Measurements from ENCODE around the gene MAML2. TPM values are rescaled to one million over a fixed set of nuclear protein-coding genes. Genes with fewer than 3 reads are reported as not detected.

MAML2 gene
- total and polyA plus RNA-seq, 8 donors = 1.3 to 22.8 (median 12.1) TPM

- peaks cover 42 to 65% (median 55%) of the 10 kb centered on the region in 4 donors for H3K4me1 ChIP-seq
- intact Hi-C loops (cut with DNase I; ENCODE audit: low total_unique reads) = loop anchor here (5.0 kb wide), 1 partner anchor 288 kb away; no protein-coding TSS in a partner anchor
- no peak for TF ChIP-seq POLR2A (IDR thresholded peaks at IDR 0.05)
- WGBS, 5 donors = 62 to 67% (median 62%) methylated on average over 7 of the region's 7 CpGs
- no peaks in the 10 kb centered on the region for H3K36me3 ChIP-seq
- H3K27me3 ChIP-seq = no peaks in the 10 kb centered on the region
- H3K9me3 ChIP-seq = no peaks in the 10 kb centered on the region
- H3K4me3 ChIP-seq = peak overlapping the region; percentile 61 to 79 (median 66)
- peak in 1 of 2 donors; percentile 26 for DNase-seq
- H3K27ac ChIP-seq = peak overlapping the region; percentile 79 to 90 (median 86)
These were observed 3.1 kb downstream of the MAML2 start for GRCh38 chr11:96339706-96340554.

GRCh38 chr11:96338910-96339705 lies 3.9 kb downstream of the MAML2 start:
- Histone ChIP-seq H3K9me3 (no peaks in the 10 kb centered on the region), H3K4me1 (peaks cover 42 to 65% (median 55%) of the 10 kb centered on the region in 4 donors), H3K27me3 (no peaks in the 10 kb centered on the region), H3K27ac (peak overlapping the region; percentile 79 to 90 (median 86)), H3K4me3 (peak overlapping the region; percentile 61 to 79 (median 66)), H3K36me3 (no peaks in the 10 kb centered on the region)
- intact Hi-C loops (cut with DNase I; ENCODE audit: low total_unique reads) = no loop called here
- 14 to 26% (median 21%) methylated on average over 13 of the region's 13 CpGs for WGBS, 5 donors
- TF ChIP-seq EP300 (IDR thresholded peaks at IDR 0.05) (no peak), POLR2AphosphoS5 (IDR thresholded peaks at IDR 0.05) (peak in 2 of 3 donors; percentile 10 to 61)
- DNase-seq = peak in 1 of 2 donors; percentile 73

DNA sequence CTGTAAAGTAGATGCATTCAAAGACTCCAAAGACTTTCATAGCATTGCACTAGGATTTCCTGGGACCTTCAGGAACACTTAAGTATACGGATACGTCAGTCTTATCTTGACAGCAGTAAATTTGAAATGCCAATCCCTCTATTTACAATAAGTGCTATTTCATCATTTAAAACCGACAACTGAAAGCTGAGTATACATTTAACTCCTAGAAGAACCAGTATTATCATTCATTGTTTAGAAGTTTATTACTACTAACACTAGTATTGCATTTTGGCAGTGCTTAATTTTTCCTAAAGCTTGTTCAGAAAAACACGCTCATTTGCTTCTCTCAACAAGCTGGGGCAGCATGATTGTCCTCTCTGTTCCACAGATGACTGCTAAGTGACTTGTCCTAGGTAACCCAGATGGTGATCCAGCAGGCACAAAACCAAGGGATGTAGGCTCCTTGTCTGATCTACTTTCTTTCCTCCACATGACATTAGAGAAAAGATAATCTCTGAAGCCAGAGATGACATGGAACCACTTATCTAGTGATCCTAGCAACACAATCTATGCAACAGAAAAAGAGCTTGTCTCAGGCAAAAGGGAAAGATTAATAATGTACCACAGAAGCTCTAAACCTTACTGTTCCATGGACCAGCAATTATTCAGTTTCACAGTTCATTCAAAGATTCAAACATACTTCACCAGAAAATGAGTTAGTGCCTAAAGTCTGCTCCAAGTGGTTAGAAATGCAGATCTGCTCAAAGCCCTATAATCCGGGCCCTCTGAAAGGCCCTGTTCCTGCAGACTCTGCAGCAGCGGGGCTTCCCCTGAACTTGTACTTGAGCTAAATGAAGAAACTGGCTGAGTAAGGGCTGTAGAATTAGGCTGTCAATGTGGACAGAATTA lies 5.2 kb downstream of the MAML2 start:
- peaks cover 42 to 67% (median 51%) of the 10 kb centered on the region in 4 donors for H3K4me1 ChIP-seq
- peak in 1 of 2 donors; percentile 65 for DNase-seq

GRCh38 chr11:96335388-96335787 lies 7.6 kb downstream of the MAML2 start:
- Histone ChIP-seq H3K27ac (no peak overlapping the region), H3K9me3 (no peaks in the 10 kb centered on the region), H3K4me1 (peaks cover 33 to 71% (median 47%) of the 10 kb centered on the region in 4 donors), H3K27me3 (no peaks in the 10 kb centered on the region), H3K4me3 (no peak overlapping the region), H3K36me3 (no peaks in the 10 kb centered on the region)
- 74 to 89% (median 86%) methylated on average over 4 of the region's 4 CpGs for WGBS, 5 donors
- TF ChIP-seq EP300 (IDR thresholded peaks at IDR 0.05) (no peak), CTCF (IDR thresholded peaks at IDR 0.05) (no peak), POLR2A (IDR thresholded peaks at IDR 0.05) (no peak), POLR2AphosphoS5 (IDR thresholded peaks at IDR 0.05) (no peak)
- peak in 1 of 2 donors; percentile 52 for DNase-seq
- intact Hi-C loops (cut with DNase I; ENCODE audit: low total_unique reads) = no loop called here

More for the DNA sequence above, 5.2 kb downstream of the MAML2 start:
- intact Hi-C loops (cut with DNase I; ENCODE audit: low total_unique reads) = no loop called here
- Histone ChIP-seq H3K9me3 (no peaks in the 10 kb centered on the region), H3K27me3 (no peaks in the 10 kb centered on the region), H3K4me3 (peak overlapping the region in 1 of 4 donors; percentile 69), H3K27ac (peak overlapping the region in 4 of 5 donors; percentile 85 to 90 (median 86)), H3K36me3 (no peaks in the 10 kb centered on the region)
- WGBS, 5 donors = 22 to 47% (median 38%) methylated on average over 6 of the region's 6 CpGs
- TF ChIP-seq EP300 (IDR thresholded peaks at IDR 0.05) = no peak
- TF ChIP-seq POLR2A (IDR thresholded peaks at IDR 0.05) = no peak
- no peak for TF ChIP-seq CTCF (IDR thresholded peaks at IDR 0.05)
- TF ChIP-seq POLR2AphosphoS5 (IDR thresholded peaks at IDR 0.05) = no peak

All from stomach (tissue), 9 donors.